GM23338 (cell line): Measurements from ENCODE around the gene CLNK. TPM values are rescaled to one million over a fixed set of nuclear protein-coding genes. Genes with fewer than 3 reads are reported as not detected.

Experiments used
- ATAC-seq: fragments of 200-7000 bp; cut with Tn5 transposase; 3 replicates; pipeline ENCODE4 v1.9.1; 2020
- DNase-seq: peaks from one replicate; pipeline ENCODE4 v3.0.0-alpha.2; 2015; ENCODE audit warnings: low spot score
- H2AFZ ChIP-seq: fragments of 200-600 bp; sonication (generic); 2 replicates; pipeline ENCODE4 v1.8.0; 2016; ENCODE audit warnings: antibody characterized with exemption, mild to moderate bottlenecking, moderate library complexity
- H3F3A ChIP-seq: fragments of 200-600 bp; sonication (generic); replicated peaks from 2 replicates; pipeline ENCODE4 v1.8.0; 2017; ENCODE audit warnings: antibody characterized with exemption, mixed run types, low read depth
- H3K27ac ChIP-seq: fragments of 200-600 bp; sonication (generic); 2 replicates; pipeline ENCODE4 v1.6.1; 2016; ENCODE audit warnings: low read depth
- H3K27me3 ChIP-seq: fragments of 200-600 bp; sonication (generic); 2 replicates; pipeline ENCODE4 v1.8.0; 2016; ENCODE audit warnings: mild to moderate bottlenecking, mixed run types, moderate library complexity; ENCODE audit not compliant: insufficient read depth
- H3K36me3 ChIP-seq: fragments of 200-600 bp; sonication (generic); 2 replicates; pipeline ENCODE4 v1.8.0; 2016; ENCODE audit warnings: mild to moderate bottlenecking; ENCODE audit not compliant: insufficient read depth
- H3K4me1 ChIP-seq: fragments of 200-600 bp; sonication (generic); 2 replicates; pipeline ENCODE4 v1.8.0; 2016; ENCODE audit warnings: mild to moderate bottlenecking, moderate library complexity; ENCODE audit not compliant: insufficient read depth
- H3K4me2 ChIP-seq: fragments of 200-600 bp; sonication (generic); 2 replicates; pipeline ENCODE4 v1.7.1; 2017; ENCODE audit warnings: mixed run types
- H3K4me3 ChIP-seq: fragments of 200-600 bp; sonication (generic); 2 replicates; pipeline ENCODE4 v1.6.1; 2016; ENCODE audit warnings: mixed run types
- H3K79me2 ChIP-seq: fragments of 200-600 bp; sonication (generic); replicated peaks from 2 replicates; pipeline ENCODE4 v1.8.0; 2017; ENCODE audit warnings: mild to moderate bottlenecking; ENCODE audit not compliant: insufficient read depth
- H3K9me2 ChIP-seq: fragments of 200-600 bp; sonication (generic); 2 replicates; pipeline ENCODE4 v1.8.0; 2017; ENCODE audit not compliant: insufficient read depth
- H4K20me1 ChIP-seq: fragments of 200-600 bp; sonication (generic); replicated peaks from 2 replicates; pipeline ENCODE4 v1.8.0; 2017; ENCODE audit warnings: mild to moderate bottlenecking; ENCODE audit not compliant: insufficient read depth
- H3K27ac Mint-ChIP-seq: 2 replicates; pipeline ENCODE4 v1.8.0; 2020; ENCODE audit warnings: inconsistent platforms, mild to moderate bottlenecking, moderate library complexity, mixed read lengths
- H3K27me3 Mint-ChIP-seq: 3 replicates; pipeline ENCODE4 v1.8.0; 2022; ENCODE audit warnings: low read depth, mild to moderate bottlenecking, moderate library complexity, mixed read lengths, inconsistent platforms; ENCODE audit not compliant: insufficient read depth, poor library complexity
- H3K36me3 Mint-ChIP-seq: 3 replicates; pipeline ENCODE4 v1.8.0; 2021; ENCODE audit warnings: low read depth, mild to moderate bottlenecking, inconsistent platforms, moderate library complexity, mixed read lengths
- H3K4me1 Mint-ChIP-seq: 3 replicates; pipeline ENCODE4 v1.8.0; 2020; ENCODE audit warnings: mild to moderate bottlenecking, inconsistent platforms, mixed read lengths
- H3K4me3 Mint-ChIP-seq: 3 replicates; pipeline ENCODE4 v1.8.0; 2021; ENCODE audit warnings: moderate library complexity, mild to moderate bottlenecking, inconsistent platforms, mixed read lengths
- H3K9me3 Mint-ChIP-seq: 3 replicates; pipeline ENCODE4 v1.8.0; 2020; ENCODE audit warnings: moderate library complexity, mild to moderate bottlenecking, inconsistent platforms, mixed read lengths
- CREB1 ChIP-seq: fragments of 250-450 bp; sonication (Bioruptor Pico); IDR thresholded peaks from 2 replicates; pipeline ENCODE4 v1.5.0; 2020; ENCODE audit warnings: low read depth, mild to moderate bottlenecking, moderate library complexity
- CTCF ChIP-seq, 2 experiments: fragments of 200-600 bp in 1 of 2; sonication (generic) in 1 of 2; conservative IDR thresholded peaks; 2 replicates each; pipeline versions ENCODE4 v1.5.1 to v1.6.1; 2016 to 2017; ENCODE audit warnings: antibody characterized with exemption in 2 of 2, low read depth in 2 of 2, mild to moderate bottlenecking in 2 of 2, moderate library complexity in 1 of 2
- EZH2 ChIP-seq: fragments of 200-600 bp; sonication (generic); IDR thresholded peaks from one replicate; pipeline ENCODE4 v1.8.0; 2017; ENCODE audit warnings: antibody characterized with exemption, mild to moderate bottlenecking, low read depth; ENCODE audit not compliant: unreplicated experiment
- EZH2phosphoT487 ChIP-seq: fragments of 200-600 bp; sonication (generic); IDR thresholded peaks from one replicate; pipeline ENCODE4 v1.8.1; 2018; ENCODE audit warnings: antibody characterized with exemption; ENCODE audit not compliant: unreplicated experiment
- JUNB ChIP-seq: IDR thresholded peaks from one replicate; pipeline ENCODE4 v1.6.1; 2016; ENCODE audit warnings: antibody characterized with exemption; ENCODE audit not compliant: unreplicated experiment
- POLR2AphosphoS5 ChIP-seq: IDR thresholded peaks from 2 replicates; pipeline ENCODE4 v1.6.1; 2016; ENCODE audit warnings: antibody characterized with exemption, low read depth
- STAT1 ChIP-seq: IDR thresholded peaks from one replicate; pipeline ENCODE4 v1.6.1; 2016; ENCODE audit warnings: antibody characterized with exemption; ENCODE audit not compliant: unreplicated experiment
- ZNF331 ChIP-seq: fragments of 250-450 bp; sonication (Bioruptor Pico); IDR thresholded peaks from 2 replicates; pipeline ENCODE4 v1.5.0; 2020; ENCODE audit warnings: low read depth, mild to moderate bottlenecking, moderate library complexity
- polyA plus RNA-seq: library from polyadenylated mRNA; unstranded; fragments of >200 nt; fragmentation: Nextera tagmentation; extraction: Ambion mirVana; gene quantifications from 2 replicates; pipeline ENCODE4 v1.2.1, GENCODE V29; 2016
- total RNA-seq: library from RNA; depleted of rRNA; stranded (reverse); fragments of >200 nt; shearing (Covaris generic); gene quantifications from 2 replicates; pipeline ENCODE4 v1.2.3, GENCODE V29; 2014

CLNK gene
- total and polyA plus RNA-seq, 2 experiments from 2014 or later, result not detected

- Mint-ChIP-seq H3K36me3 (no peaks in the 10 kb centered on the region), H3K9me3 (no peaks in the 10 kb centered on the region), H3K4me3 (no peak overlapping the region), H3K4me1 (no peaks in the 10 kb centered on the region), H3K27me3 (peaks cover 4% of the 10 kb centered on the region), H3K27ac (no peak overlapping the region)
- H3F3A ChIP-seq, result no peaks in the 10 kb centered on the region
- H3K4me1 ChIP-seq, result no peaks in the 10 kb centered on the region
- no peak for DNase-seq
- no peaks in the 10 kb centered on the region for H3K27me3 ChIP-seq
- TF ChIP-seq STAT1 (no peak), POLR2AphosphoS5 (no peak), ZNF331 (no peak), EZH2phosphoT487 (no peak)
- no peak overlapping the region for H3K4me2 ChIP-seq
- no peaks in the 10 kb centered on the region for H4K20me1 ChIP-seq
- no peak for ATAC-seq
- H3K4me3 ChIP-seq, result no peak overlapping the region
- no peak overlapping the region for H3K27ac ChIP-seq
- 0 out of 2 replicates have a peak, but pooled peaks cover 4% of the 10 kb centered on the region for H3K9me2 ChIP-seq
- no peaks in the 10 kb centered on the region for H3K79me2 ChIP-seq
- H3K36me3 ChIP-seq, result no peaks in the 10 kb centered on the region
- no peak overlapping the region for H2AFZ ChIP-seq
Observed at GRCh38 chr4:10623241-10623640, 61.3 kb downstream of the CLNK start.

- H2AFZ ChIP-seq, result no peak overlapping the region
- Mint-ChIP-seq H3K27me3 (peaks cover 4% of the 10 kb centered on the region), H3K27ac (no peak overlapping the region), H3K9me3 (no peaks in the 10 kb centered on the region), H3K4me3 (no peak overlapping the region), H3K4me1 (no peaks in the 10 kb centered on the region), H3K36me3 (no peaks in the 10 kb centered on the region)
- TF ChIP-seq CTCF (conservative IDR thresholded peaks at IDR 0.05; ENCODE audit: low read depth in 2 of 2) (peak; percentile 61 to 77), JUNB (no peak), EZH2 (no peak), POLR2AphosphoS5 (no peak)
- no peaks in the 10 kb centered on the region for H3K79me2 ChIP-seq
- H3K27ac ChIP-seq, result no peak overlapping the region
- no peaks in the 10 kb centered on the region for H3K4me1 ChIP-seq
- no peaks in the 10 kb centered on the region for H3K36me3 ChIP-seq
- no peak overlapping the region for H3K4me2 ChIP-seq
- ATAC-seq (peak; percentile 74), DNase-seq (peak; percentile 51)
- H4K20me1 ChIP-seq, result no peaks in the 10 kb centered on the region
- H3K27me3 ChIP-seq, result no peaks in the 10 kb centered on the region
- no peak overlapping the region for H3K4me3 ChIP-seq
- no peaks in the 10 kb centered on the region for H3K9me2 ChIP-seq
- no peaks in the 10 kb centered on the region for H3F3A ChIP-seq
Observed at GRCh38 chr4:10622728-10623127, 61.8 kb downstream of the CLNK start.

GRCh38 chr4:10620935-10621488, 63.6 kb downstream of the CLNK start:
- Histone ChIP-seq H2AFZ (no peak overlapping the region), H3K4me3 (no peak overlapping the region), H3K27me3 (no peaks in the 10 kb centered on the region), H3K27ac (no peak overlapping the region), H3K36me3 (no peaks in the 10 kb centered on the region), H3K4me2 (no peak overlapping the region), H3K4me1 (no peaks in the 10 kb centered on the region), H4K20me1 (no peaks in the 10 kb centered on the region), H3F3A (no peaks in the 10 kb centered on the region), H3K79me2 (no peaks in the 10 kb centered on the region), H3K9me2 (no peaks in the 10 kb centered on the region)
- H3K4me1 Mint-ChIP-seq, result no peaks in the 10 kb centered on the region
- no peak overlapping the region for H3K4me3 Mint-ChIP-seq
- H3K27ac Mint-ChIP-seq, result no peak overlapping the region
- DNase-seq, result peak; percentile 11
- H3K27me3 Mint-ChIP-seq, result peaks cover 4% of the 10 kb centered on the region
- H3K9me3 Mint-ChIP-seq, result no peaks in the 10 kb centered on the region
- TF ChIP-seq CTCF (conservative IDR thresholded peaks at IDR 0.05; ENCODE audit: low read depth in 2 of 2) (peak in 1 of 2 experiments; percentile 37; a peak in 2 of 4 replicates), CREB1 (CRISPR knock-in tag) (no peak)
- H3K36me3 Mint-ChIP-seq, result no peaks in the 10 kb centered on the region
- ATAC-seq, result no peak
